Measurements from ENCODE around the gene JMJD8.
"Not testable (repeated sequence)": the region's sequence is repeated elsewhere in the genome, so short reads cannot be mapped to it uniquely, and the experiment has no call there.

Gene JMJD8

DNA sequence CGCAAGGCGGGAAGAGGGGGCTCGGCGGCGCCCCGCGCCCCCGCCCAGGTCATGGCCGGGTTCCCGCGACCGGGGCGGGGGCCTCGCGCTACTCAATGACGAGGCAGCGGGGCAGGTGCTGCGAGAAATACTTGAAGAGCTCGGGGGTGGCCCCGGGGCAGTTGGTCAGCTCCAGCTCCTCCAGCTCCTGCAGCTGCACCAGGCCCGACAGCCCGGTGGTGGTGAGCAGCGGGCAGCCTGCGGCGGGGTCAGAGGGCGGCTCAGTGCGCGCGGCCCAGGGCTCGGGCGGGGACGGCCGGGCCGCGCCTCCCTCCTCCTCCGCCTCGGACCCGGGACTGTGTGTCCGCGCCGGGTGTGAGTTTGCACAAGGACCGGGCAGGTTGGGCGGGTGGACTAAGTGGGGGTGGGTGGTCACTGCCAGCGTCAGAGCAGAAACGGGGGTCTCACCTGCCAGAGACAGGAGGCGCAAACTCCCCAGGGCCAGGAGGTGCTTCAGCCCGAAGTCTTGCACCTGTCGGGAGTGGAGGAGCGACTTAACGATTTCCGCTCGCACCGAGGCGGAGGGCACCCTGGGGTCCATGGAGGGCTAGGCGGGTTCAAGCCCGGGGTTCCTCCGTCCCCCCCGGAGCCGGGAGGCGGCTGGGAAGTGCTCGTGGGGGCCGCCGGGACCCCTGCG lies 10.2 kb upstream of the JMJD8 start:
- Histone ChIP-seq H3K36me3 (ENCODE audit: insufficient read depth, low read length) (no peaks in the 10 kb centered on the region), H3K4me1 (ENCODE audit: insufficient read depth, low read length) (no peaks in the 10 kb centered on the region), H3K9me3 (ENCODE audit: control insufficient read depth, insufficient read depth, low read length) (no peaks in the 10 kb centered on the region), H3K9ac (ENCODE audit: low read depth, low read length) (peak overlapping the region; percentile 41)

DNA sequence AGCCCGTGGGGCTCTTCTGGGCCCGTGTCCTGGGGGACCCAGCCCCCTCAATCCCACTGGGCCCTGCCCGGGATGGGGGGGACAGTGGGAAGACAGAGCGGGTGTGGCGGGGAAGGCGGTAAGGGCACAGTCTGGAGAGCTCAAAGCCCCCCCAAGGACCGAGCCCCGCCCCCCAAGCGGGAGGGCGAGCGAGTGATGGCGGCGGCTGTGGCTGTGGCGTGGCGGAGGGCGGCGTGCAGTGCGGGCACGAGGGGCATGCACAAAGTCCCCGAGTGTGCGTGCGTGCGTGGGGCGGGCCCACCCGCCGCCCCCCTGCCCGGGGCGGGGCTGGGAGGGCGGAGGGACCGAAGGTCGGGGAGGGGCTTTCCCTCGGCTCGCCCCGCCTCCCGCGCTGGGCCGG lies 9.6 kb upstream of the JMJD8 start:
- H3K36me3 ChIP-seq (ENCODE audit: insufficient read depth, low read length), result no peaks in the 10 kb centered on the region
- no peaks in the 10 kb centered on the region for H3K9me3 ChIP-seq (ENCODE audit: control insufficient read depth, insufficient read depth, low read length)
- H3K4me1 ChIP-seq (ENCODE audit: insufficient read depth, low read length), result no peaks in the 10 kb centered on the region
- H3K9ac ChIP-seq (ENCODE audit: low read depth, low read length), result peak overlapping the region; percentile 41; the same call in 1 of the 2 replicates

DNA sequence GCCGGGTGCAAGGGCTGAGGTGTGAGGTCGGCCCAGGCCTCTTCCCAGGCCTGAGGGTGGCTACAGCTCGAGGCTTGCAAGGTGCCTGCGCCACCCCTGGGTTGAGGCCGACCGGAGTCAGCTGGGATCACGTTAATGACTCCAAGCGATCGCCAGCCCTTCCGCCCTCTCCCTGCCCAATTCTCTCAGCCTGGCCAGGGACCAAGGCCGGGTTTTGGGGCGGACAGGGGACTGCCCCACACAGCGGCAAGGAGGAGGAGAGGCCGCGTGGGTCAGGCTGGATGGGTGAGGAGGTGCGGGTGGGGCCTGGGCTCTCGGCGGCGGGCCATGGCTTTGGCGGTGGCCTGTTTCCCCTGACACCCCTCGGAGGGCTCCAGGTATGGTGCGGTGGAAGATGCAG lies 9.2 kb upstream of the JMJD8 start:
- Histone ChIP-seq H3K9me3 (ENCODE audit: control insufficient read depth, insufficient read depth, low read length) (no peaks in the 10 kb centered on the region), H3K9ac (ENCODE audit: low read depth, low read length) (peak overlapping the region; percentile 41; the same call in 1 of the 2 replicates), H3K36me3 (ENCODE audit: insufficient read depth, low read length) (no peaks in the 10 kb centered on the region), H3K4me1 (ENCODE audit: insufficient read depth, low read length) (no peaks in the 10 kb centered on the region)

DNA sequence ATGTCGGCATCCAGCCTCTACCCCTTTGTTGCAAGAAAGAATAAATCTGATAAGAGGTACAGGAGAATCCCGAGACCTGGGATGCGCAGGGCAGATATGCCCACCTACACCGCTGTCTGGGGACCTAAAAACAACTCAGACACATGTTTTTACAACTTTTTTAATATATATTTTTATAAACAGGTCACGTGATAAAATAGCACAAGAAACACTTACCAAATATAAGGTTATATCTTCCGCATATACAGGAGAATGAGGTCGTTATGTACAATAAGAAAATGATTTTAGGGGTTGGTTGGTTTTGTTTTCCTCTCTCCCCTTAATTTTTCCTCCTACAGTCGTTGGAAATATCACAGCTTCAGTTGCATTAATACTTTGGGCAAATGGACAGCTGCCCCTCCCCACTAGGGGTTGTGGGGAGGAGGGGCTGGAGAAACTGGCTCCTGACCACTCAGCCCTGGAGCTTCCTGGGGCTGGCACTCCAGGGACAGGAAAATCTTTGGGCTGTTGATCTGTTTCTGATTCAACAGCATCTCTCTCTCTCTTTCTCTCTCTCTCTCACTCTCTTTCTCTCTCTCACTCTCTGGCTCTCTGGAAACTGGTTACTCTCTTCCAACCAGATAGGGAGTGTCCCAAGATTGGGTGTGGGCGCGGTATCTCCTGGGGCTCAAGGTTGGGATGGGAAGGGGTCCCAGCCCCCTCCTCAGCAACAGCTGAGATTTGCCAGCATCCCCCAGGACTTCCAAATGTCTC lies 8.4 kb upstream of the JMJD8 start:
- H3K9me3 ChIP-seq (ENCODE audit: control insufficient read depth, insufficient read depth, low read length), result no peaks in the 10 kb centered on the region
- H3K9ac ChIP-seq (ENCODE audit: low read depth, low read length), result no peak overlapping the region
- no peaks in the 10 kb centered on the region for H3K36me3 ChIP-seq (ENCODE audit: insufficient read depth, low read length)
- H3K4me1 ChIP-seq (ENCODE audit: insufficient read depth, low read length), result no peaks in the 10 kb centered on the region

DNA sequence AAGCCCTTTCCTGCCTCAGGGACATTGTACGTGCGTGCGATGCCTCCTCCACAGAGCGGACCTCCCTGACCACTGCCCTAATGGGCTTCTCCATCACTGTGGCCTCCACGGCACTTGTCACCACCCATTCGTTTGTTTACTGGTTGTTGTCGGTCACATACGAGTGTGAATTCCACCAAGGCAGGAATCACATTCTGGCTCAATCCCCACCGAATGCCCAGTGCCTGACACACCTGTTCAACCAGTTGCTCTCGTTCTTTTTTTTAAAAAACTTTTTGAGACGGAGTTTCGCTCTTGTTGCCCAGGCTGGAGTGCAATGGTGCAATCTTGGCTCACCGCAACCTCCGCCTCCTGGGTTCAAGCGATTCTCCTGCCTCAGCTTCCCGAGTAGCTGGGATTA lies 7.1 kb upstream of the JMJD8 start:
- not testable (repeated sequence) for H3K4me1 ChIP-seq (ENCODE audit: insufficient read depth, low read length); H3K9ac ChIP-seq (ENCODE audit: low read depth, low read length); H3K36me3 ChIP-seq (ENCODE audit: insufficient read depth, low read length); H3K9me3 ChIP-seq (ENCODE audit: control insufficient read depth, insufficient read depth, low read length)

DNA sequence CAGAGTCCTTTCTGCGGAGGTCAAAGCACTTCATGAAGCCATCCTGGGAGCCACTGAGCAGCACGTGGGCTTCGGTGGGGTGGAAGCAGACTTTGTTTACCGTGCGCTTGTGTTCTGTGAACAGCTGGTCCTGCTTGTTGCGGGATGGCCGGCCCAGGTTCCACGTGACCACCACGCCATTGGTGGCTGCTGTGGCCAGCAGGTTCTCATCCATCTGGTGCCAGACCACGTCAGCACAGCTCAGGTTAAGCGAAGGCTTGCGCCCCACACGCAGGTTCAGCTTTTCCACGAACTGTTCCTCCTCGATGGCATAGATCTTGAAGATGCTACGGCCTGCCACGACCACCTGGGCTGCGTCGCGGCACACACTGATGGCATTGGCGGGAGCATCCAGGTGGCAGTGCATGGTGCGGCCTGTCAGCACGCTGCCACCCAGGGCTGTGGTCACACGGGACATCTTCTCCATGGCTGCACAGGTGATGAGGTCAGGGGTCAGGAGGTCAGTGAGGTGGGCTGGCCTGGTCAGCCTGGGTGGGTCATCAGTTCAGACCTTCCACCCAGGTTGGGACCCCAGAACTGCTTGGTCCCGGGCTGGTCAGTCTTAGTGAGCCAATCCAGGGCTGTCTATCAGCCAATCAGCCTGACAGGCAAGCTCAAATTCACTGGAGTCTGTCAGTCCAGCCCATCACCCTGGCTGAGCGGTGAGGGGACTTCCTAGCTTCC lies 5.2 kb upstream of the JMJD8 start:
- H3K9ac ChIP-seq (ENCODE audit: low read depth, low read length), result peak overlapping the region; percentile 80
- H3K4me1 ChIP-seq (ENCODE audit: insufficient read depth, low read length), result no peaks in the 10 kb centered on the region
- no peaks in the 10 kb centered on the region for H3K9me3 ChIP-seq (ENCODE audit: control insufficient read depth, insufficient read depth, low read length)

DNA sequence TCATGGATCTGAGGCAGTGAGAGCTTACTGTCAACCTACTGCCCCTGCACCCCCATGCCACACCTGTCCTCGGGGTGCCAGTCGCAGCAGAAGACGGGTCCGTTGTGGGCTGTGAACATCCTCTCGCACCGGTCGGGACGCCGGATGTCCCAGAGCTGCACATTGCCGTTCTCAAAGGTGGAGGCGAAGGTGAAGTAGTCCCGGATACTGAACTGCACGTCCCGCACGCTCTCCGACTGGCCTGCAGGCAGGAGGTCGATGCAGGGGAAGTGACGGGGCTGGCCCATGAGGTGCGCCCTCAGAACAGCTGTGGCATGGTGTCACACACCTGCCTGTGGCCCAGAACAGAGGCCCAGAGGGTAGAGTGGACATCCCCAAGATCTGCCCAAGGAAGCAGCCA lies 3.4 kb upstream of the JMJD8 start:
- Histone ChIP-seq H3K9me3 (ENCODE audit: control insufficient read depth, insufficient read depth, low read length) (no peaks in the 10 kb centered on the region), H3K4me1 (ENCODE audit: insufficient read depth, low read length) (no peaks in the 10 kb centered on the region), H3K9ac (ENCODE audit: low read depth, low read length) (no peak overlapping the region), H3K36me3 (ENCODE audit: insufficient read depth, low read length) (peaks cover 6% of the 10 kb centered on the region; the same call in 1 of the 2 replicates)

More for the DNA sequence above, 5.2 kb upstream of the JMJD8 start:
- H3K36me3 ChIP-seq (ENCODE audit: insufficient read depth, low read length), result no peaks in the 10 kb centered on the region

DNA sequence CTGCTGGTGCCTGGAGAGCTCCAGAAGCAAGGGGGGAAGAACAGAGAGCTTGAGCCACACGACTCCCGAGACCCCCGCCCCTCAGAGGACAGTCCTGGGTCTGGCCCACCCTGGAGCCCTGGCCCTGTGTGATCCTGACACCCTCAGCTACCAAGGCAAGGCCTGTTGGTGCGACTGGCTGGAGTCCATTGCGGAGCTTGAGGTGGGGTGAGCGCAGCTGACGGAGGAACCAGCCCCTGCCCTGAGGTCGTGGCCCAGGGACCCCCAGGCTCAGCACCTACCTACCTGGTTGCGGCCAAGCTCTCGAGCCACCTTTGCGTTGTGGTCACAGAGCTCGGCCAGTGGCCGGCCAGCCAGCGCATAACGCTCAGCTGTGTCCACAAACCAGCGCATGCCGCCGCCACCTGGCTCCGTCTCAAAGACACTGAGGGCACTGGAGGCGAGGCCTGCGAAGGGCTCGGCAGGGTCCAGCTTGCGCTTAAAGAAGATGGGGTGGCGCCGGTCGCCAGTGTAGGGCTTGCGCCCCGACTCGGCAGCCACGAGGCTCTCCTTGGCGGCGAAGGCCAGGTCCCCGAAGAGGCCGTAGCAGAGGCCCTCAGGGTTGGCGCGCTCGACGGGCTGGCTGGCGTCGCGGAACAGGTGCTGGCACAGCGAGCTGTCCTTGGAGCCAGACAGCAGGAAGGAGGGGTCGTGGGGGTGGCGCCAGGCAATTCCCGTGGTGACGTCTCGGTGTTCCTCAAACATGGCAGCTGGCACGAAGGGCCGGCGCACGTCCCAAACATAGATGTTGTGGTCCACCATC lies 2.5 kb upstream of the JMJD8 start:
- Histone ChIP-seq H3K9me3 (ENCODE audit: control insufficient read depth, insufficient read depth, low read length) (no peaks in the 10 kb centered on the region), H3K4me1 (ENCODE audit: insufficient read depth, low read length) (no peaks in the 10 kb centered on the region), H3K9ac (ENCODE audit: low read depth, low read length) (no peak overlapping the region), H3K36me3 (ENCODE audit: insufficient read depth, low read length) (peaks cover 8% of the 10 kb centered on the region)

DNA sequence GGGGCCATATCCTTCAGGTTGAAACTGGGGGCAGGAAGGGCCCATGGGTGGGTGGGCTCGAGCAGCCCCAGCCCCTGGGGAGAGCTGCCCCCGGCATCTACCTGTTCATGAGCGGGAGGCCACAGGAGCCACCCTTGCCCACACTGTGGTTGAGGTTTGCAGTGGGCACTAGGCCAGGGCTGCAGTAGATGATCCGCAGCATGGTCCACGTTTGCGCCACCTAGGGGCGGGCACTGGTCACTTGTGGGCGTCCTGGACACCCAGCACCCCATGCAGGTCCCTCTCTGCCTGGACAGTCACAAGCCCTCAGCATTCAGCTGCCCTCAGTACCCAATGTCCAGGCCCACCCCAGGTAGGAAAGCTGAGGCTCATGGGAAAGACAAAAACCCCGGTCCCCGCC lies 1.8 kb upstream of the JMJD8 start:
- Histone ChIP-seq H3K9me3 (ENCODE audit: control insufficient read depth, insufficient read depth, low read length) (no peaks in the 10 kb centered on the region), H3K4me1 (ENCODE audit: insufficient read depth, low read length) (no peaks in the 10 kb centered on the region), H3K9ac (ENCODE audit: low read depth, low read length) (no peak overlapping the region), H3K36me3 (ENCODE audit: insufficient read depth, low read length) (peaks cover 8% of the 10 kb centered on the region)

DNA sequence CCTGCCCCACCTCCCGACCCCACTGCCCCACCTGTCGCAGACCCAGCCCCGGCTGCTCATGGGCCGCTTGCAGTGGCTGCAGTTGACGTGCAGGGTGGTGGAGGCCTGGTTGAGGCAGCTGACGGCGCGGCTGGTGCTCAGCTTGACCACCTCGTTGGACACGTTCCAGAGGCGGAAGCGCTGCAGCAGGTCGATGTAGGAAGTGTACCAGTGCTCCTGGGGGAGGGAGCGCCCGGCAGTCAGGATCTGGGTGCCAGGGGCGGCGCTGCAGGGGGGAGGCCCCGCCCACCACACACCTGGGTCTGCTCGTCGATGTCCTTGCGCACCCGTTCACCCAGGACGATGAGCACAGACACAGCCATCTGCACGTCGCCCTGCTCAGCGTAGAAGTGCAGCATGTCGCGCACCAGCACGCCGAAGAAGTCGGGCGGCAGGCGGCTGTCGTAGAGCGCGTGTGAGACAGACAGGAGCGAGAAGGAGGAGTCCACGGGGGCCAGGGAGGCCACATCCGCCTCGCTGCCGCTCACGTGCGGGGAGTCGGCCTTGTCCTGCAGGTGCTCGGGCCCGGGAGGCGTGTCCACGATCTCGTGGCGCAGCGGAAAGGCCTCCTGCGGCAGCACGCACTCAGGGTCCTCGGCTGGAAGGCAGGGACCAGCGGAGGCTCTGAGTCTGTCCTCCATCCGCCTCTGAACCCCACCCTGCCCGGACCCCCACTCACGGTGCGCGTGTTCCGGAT lies 995 bp upstream of the JMJD8 start:
- Histone ChIP-seq H3K9me3 (ENCODE audit: control insufficient read depth, insufficient read depth, low read length) (no peaks in the 10 kb centered on the region), H3K9ac (ENCODE audit: low read depth, low read length) (no peak overlapping the region), H3K36me3 (ENCODE audit: insufficient read depth, low read length) (peaks cover 8% of the 10 kb centered on the region), H3K4me1 (ENCODE audit: insufficient read depth, low read length) (no peaks in the 10 kb centered on the region)

DNA sequence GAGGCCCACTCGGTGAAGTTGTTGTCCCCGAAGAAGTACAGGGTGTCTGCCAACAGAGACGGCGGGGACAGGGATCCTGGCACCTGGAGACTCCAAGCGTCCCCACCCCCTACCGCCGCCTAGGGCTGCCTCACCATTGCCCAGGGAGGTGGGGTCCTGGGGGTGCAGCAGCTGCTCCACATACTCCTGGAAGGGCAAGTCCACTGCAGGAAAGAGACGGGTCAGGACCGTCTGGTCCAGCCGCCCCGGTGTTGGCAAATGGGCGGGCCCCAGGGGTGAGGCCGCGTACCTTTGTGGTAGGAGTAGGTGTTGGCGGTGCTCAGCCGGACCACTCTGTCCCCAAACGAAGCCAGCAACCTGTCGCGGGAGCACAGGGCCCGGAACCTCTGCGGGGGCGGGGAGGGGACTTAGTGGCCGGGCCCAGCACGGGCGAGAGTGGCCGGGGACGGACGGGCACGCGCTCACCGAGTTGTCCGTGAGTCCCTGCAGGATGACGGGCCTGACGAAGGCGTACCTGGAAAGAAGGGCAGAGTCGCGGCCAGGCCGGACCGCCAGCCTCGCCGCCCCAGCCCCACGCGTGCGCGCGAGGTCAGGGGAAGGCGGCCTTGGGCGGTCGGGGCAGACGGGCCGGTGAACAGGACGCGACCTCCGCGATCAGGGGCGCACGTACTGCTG lies 601 bp downstream of the JMJD8 start:
- Histone ChIP-seq H3K9me3 (ENCODE audit: control insufficient read depth, insufficient read depth, low read length) (no peaks in the 10 kb centered on the region), H3K4me1 (ENCODE audit: insufficient read depth, low read length) (no peaks in the 10 kb centered on the region), H3K36me3 (ENCODE audit: insufficient read depth, low read length) (peaks cover 8% of the 10 kb centered on the region), H3K9ac (ENCODE audit: low read depth, low read length) (peak overlapping the region; percentile 69)

DNA sequence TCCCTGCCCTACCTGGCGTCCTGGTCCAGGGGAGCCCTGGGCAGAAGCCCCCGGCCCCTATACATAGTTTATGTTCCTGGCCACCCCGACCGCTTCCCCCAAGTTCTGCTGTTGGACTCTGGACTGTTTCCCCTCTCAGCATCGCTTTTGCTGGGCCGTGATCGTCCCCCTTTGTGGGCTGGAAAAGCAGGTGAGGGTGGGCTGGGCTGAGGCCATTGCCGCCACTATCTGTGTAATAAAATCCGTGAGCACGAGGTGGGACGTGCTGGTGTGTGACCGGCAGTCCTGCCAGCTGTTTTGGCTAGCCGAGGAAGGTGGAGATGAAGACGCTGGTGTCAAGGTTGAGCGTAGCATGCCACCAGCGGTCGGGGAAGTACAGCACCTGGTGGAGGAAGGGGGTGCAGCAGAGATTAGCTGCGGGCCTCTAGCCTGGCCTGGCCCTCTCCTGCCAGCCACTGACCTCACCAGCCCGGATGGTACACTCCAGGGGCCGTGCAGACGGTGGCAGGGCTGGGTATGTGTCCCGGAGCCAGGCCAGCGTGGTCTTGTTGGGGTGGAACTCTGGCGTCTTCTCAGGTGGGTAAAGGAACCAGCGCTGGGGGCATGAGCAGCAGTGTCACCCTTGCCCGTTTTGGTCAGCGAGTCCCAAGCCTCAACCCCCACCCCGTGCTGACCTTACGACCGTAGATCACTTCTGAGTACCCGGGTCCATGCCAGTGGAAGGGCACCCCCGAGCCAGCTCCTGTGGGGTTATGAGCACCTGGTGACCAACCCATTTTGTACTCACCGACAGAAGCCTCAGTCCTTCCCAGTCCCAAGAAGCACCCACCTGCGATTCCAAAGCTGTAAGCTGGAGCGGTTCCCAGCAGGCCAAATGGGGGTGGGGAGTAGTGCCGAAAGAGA lies 1.4 kb downstream of the JMJD8 start:
- Histone ChIP-seq H3K9ac (ENCODE audit: low read depth, low read length) (no peak overlapping the region), H3K36me3 (ENCODE audit: insufficient read depth, low read length) (peaks cover 8% of the 10 kb centered on the region), H3K4me1 (ENCODE audit: insufficient read depth, low read length) (no peaks in the 10 kb centered on the region), H3K9me3 (ENCODE audit: control insufficient read depth, insufficient read depth, low read length) (no peaks in the 10 kb centered on the region)
